HT-29 (cell line): Measurements from ENCODE around the gene PLCXD1. TPM values are rescaled to one million over a fixed set of nuclear protein-coding genes. Genes with fewer than 3 reads are reported as not detected.
A peak's percentile ranks its signal among the peaks of the same experiment; 100 is the strongest.
"Not testable (repeated sequence)": the region's sequence is repeated elsewhere in the genome, so short reads cannot be mapped to it uniquely, and the experiment has no call there.

Experiments
- DNase-seq: peaks from one replicate; pipeline ENCODE4 v3.0.0-alpha.2; 2015; ENCODE audit warnings: low spot score
- total RNA-seq: library from RNA; depleted of rRNA; stranded (reverse); fragments of >200 nt; shearing (Covaris generic); gene quantifications from 2 replicates; pipeline ENCODE4 v1.2.3, GENCODE V29; 2014

PLCXD1 gene
- total RNA-seq, 1 experiment from 2014 or later, result 58.2 TPM

- DNase-seq, result peak; percentile 13
These were observed 18.7 kb upstream of the PLCXD1 start for GRCh38 chrX:262381-262909.

GRCh38 chrX:264006-264405, 17.2 kb upstream of the PLCXD1 start:
- DNase-seq, result not testable (repeated sequence)

GRCh38 chrX:264634-265455, 16.3 kb upstream of the PLCXD1 start:
- no peak for DNase-seq

GRCh38 chrX:265502-265901, 15.7 kb upstream of the PLCXD1 start:
- DNase-seq, result no peak

GRCh38 chrX:267771-268261, 13.4 kb upstream of the PLCXD1 start:
- DNase-seq, result peak; percentile 29

GRCh38 chrX:270848-271367, 10.3 kb upstream of the PLCXD1 start:
- no peak for DNase-seq

- peak; percentile 21 for DNase-seq
These were observed 6.2 kb upstream of the PLCXD1 start for GRCh38 chrX:274904-275475.

GRCh38 chrX:275476-275966, 5.7 kb upstream of the PLCXD1 start:
- no peak for DNase-seq

GRCh38 chrX:275967-276580, 5.1 kb upstream of the PLCXD1 start:
- peak; percentile 68 for DNase-seq

GRCh38 chrX:276581-277201, 4.5 kb upstream of the PLCXD1 start:
- DNase-seq, result peak; percentile 31

GRCh38 chrX:279757-280604, 1.2 kb upstream of the PLCXD1 start:
- DNase-seq, result not testable (repeated sequence)

GRCh38 chrX:280722-281121, 459 bp upstream of the PLCXD1 start:
- not testable (repeated sequence) for DNase-seq

GRCh38 chrX:282000-282681, 960 bp downstream of the PLCXD1 start:
- not testable (repeated sequence) for DNase-seq

- peak; percentile 81 for DNase-seq
These were observed 2.1 kb downstream of the PLCXD1 start for GRCh38 chrX:283115-283845.

GRCh38 chrX:285076-285677, 4.0 kb downstream of the PLCXD1 start:
- no peak for DNase-seq

GRCh38 chrX:287670-288069, 6.5 kb downstream of the PLCXD1 start:
- no peak for DNase-seq

- DNase-seq, result no peak
These were observed 7.4 kb downstream of the PLCXD1 start for GRCh38 chrX:288561-288991.

GRCh38 chrX:290476-291166, 9.4 kb downstream of the PLCXD1 start:
- no peak for DNase-seq
